ENCODE results near the gene HM13. TPM values are rescaled to one million over a fixed set of nuclear protein-coding genes. Genes with fewer than 3 reads are reported as not detected.
A peak's percentile ranks its signal among the peaks of the same experiment; 100 is the strongest.

The HM13 gene
- total and polyA plus RNA-seq, 9 of the 15 experiments (the other 6 are each of a cell fraction or from before 2014, with no cell fraction given), result 7.7 to 136 (median 74.5) TPM

DNA sequence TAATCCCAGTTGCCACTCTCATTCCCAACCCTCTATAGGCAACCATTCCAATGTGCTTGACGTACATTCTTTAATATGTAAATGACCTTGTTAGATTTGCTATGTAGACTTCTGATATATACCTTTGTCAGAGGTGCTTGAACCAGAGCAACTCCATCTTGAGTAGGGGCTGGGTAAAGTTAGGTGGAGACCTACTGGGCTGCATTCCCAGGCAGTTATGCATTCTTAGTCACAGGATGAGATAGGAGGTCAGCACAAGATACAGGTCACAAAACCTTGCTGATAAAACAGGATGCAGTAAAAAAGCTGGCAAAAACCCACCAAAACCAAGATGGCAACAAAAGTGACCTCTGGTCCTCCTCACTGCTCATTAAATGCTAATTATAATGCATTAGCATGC, 8.3 kb upstream of the HM13 start (continued):
- TF ChIP-seq, protein P1, sequence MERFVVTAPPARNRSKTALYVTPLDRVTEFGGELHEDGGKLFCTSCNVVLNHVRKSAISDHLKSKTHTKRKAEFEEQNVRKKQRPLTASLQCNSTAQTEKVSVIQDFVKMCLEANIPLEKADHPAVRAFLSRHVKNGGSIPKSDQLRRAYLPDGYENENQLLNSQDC (CRISPR knock-in tag; IDR thresholded peaks at IDR 0.05), result no peak
- TF ChIP-seq, protein P2, sequence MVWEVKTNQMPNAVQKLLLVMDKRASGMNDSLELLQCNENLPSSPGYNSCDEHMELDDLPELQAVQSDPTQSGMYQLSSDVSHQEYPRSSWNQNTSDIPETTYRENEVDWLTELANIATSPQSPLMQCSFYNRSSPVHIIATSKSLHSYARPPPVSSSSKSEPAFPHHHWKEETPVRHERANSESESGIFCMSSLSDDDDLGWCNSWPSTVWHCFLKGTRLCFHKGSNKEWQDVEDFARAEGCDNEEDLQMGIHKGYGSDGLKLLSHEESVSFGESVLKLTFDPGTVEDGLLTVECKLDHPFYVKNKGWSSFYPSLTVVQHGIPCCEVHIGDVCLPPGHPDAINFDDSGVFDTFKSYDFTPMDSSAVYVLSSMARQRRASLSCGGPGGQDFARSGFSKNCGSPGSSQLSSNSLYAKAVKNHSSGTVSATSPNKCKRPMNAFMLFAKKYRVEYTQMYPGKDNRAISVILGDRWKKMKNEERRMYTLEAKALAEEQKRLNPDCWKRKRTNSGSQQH (CRISPR knock-in tag; IDR thresholded peaks at IDR 0.05), result no peak
- TF ChIP-seq HDAC6 (IDR thresholded peaks at IDR 0.05; ENCODE audit: low read depth, low read length) (no peak), ZBTB7A (IDR thresholded peaks at IDR 0.05; ENCODE audit: borderline replicate concordance, control insufficient read depth, low read depth, low read length) (no peak), ZNF146 (CRISPR knock-in tag; IDR thresholded peaks at IDR 0.05; ENCODE audit: unreplicated experiment) (no peak), PPARD (CRISPR knock-in tag; IDR thresholded peaks at IDR 0.05) (no peak), SP1 (CRISPR knock-in tag; IDR thresholded peaks at IDR 0.05) (no peak), TGIF2 (CRISPR knock-in tag; IDR thresholded peaks at IDR 0.05) (no peak)
- TF ChIP-seq, protein P3, sequence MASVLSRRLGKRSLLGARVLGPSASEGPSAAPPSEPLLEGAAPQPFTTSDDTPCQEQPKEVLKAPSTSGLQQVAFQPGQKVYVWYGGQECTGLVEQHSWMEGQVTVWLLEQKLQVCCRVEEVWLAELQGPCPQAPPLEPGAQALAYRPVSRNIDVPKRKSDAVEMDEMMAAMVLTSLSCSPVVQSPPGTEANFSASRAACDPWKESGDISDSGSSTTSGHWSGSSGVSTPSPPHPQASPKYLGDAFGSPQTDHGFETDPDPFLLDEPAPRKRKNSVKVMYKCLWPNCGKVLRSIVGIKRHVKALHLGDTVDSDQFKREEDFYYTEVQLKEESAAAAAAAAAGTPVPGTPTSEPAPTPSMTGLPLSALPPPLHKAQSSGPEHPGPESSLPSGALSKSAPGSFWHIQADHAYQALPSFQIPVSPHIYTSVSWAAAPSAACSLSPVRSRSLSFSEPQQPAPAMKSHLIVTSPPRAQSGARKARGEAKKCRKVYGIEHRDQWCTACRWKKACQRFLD (CRISPR knock-in tag; IDR thresholded peaks at IDR 0.05), result peak; percentile 74; the same call in 1 of the 2 replicates
- TF ChIP-seq, protein P4, sequence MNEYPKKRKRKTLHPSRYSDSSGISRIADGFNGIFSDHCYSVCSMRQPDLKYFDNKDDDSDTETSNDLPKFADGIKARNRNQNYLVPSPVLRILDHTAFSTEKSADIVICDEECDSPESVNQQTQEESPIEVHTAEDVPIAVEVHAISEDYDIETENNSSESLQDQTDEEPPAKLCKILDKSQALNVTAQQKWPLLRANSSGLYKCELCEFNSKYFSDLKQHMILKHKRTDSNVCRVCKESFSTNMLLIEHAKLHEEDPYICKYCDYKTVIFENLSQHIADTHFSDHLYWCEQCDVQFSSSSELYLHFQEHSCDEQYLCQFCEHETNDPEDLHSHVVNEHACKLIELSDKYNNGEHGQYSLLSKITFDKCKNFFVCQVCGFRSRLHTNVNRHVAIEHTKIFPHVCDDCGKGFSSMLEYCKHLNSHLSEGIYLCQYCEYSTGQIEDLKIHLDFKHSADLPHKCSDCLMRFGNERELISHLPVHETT (CRISPR knock-in tag; conservative IDR thresholded peaks at IDR 0.05 in 1 of 2, IDR thresholded peaks at IDR 0.05 in 1 of 2), result 0 out of 4 replicates have a peak, but pooled peaks of 1 of the 2 experiments have one; percentile 29
- TF ChIP-seq, protein P5, sequence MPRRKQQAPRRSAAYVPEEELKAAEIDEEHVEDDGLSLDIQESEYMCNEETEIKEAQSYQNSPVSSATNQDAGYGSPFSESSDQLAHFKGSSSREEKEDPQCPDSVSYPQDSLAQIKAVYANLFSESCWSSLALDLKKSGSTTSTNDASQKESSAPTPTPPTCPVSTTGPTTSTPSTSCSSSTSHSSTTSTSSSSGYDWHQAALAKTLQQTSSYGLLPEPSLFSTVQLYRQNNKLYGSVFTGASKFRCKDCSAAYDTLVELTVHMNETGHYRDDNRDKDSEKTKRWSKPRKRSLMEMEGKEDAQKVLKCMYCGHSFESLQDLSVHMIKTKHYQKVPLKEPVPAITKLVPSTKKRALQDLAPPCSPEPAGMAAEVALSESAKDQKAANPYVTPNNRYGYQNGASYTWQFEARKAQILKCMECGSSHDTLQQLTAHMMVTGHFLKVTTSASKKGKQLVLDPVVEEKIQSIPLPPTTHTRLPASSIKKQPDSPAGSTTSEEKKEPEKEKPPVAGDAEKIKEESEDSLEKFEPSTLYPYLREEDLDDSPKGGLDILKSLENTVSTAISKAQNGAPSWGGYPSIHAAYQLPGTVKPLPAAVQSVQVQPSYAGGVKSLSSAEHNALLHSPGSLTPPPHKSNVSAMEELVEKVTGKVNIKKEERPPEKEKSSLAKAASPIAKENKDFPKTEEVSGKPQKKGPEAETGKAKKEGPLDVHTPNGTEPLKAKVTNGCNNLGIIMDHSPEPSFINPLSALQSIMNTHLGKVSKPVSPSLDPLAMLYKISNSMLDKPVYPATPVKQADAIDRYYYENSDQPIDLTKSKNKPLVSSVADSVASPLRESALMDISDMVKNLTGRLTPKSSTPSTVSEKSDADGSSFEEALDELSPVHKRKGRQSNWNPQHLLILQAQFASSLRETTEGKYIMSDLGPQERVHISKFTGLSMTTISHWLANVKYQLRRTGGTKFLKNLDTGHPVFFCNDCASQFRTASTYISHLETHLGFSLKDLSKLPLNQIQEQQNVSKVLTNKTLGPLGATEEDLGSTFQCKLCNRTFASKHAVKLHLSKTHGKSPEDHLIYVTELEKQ (CRISPR knock-in tag; IDR thresholded peaks at IDR 0.05), result 0 out of 2 replicates have a peak, but pooled peaks have one; percentile 48
- TF ChIP-seq, protein P6, sequence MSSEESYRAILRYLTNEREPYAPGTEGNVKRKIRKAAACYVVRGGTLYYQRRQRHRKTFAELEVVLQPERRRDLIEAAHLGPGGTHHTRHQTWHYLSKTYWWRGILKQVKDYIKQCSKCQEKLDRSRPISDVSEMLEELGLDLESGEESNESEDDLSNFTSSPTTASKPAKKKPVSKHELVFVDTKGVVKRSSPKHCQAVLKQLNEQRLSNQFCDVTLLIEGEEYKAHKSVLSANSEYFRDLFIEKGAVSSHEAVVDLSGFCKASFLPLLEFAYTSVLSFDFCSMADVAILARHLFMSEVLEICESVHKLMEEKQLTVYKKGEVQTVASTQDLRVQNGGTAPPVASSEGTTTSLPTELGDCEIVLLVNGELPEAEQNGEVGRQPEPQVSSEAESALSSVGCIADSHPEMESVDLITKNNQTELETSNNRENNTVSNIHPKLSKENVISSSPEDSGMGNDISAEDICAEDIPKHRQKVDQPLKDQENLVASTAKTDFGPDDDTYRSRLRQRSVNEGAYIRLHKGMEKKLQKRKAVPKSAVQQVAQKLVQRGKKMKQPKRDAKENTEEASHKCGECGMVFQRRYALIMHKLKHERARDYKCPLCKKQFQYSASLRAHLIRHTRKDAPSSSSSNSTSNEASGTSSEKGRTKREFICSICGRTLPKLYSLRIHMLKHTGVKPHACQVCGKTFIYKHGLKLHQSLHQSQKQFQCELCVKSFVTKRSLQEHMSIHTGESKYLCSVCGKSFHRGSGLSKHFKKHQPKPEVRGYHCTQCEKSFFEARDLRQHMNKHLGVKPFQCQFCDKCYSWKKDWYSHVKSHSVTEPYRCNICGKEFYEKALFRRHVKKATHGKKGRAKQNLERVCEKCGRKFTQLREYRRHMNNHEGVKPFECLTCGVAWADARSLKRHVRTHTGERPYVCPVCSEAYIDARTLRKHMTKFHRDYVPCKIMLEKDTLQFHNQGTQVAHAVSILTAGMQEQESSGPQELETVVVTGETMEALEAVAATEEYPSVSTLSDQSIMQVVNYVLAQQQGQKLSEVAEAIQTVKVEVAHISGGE (CRISPR knock-in tag; IDR thresholded peaks at IDR 0.05), result 0 out of 6 replicates have a peak, but pooled peaks of 1 of the 3 experiments have one; percentile 33
